Lower leg skin (tissue), 3 donors: ENCODE data around the gene SP100.

Experiments
- POLR2A ChIP-seq, 2 donors: fragments of 450-650 bp; IDR thresholded peaks; one replicate each; pipeline ENCODE4 v1.6.1; 2016 to 2017; ENCODE audit warnings: antibody characterized with exemption in 2 of 2, mild to moderate bottlenecking in 1 of 2, moderate library complexity in 1 of 2
- TF ChIP-seq, protein P1 (sequence below), 3 donors: fragments of 450-650 bp; IDR thresholded peaks; one replicate each; pipeline ENCODE4 v1.5.1; 2016; ENCODE audit warnings: antibody characterized with exemption in 3 of 3, mild to moderate bottlenecking in 3 of 3, moderate library complexity in 2 of 3

DNA sequence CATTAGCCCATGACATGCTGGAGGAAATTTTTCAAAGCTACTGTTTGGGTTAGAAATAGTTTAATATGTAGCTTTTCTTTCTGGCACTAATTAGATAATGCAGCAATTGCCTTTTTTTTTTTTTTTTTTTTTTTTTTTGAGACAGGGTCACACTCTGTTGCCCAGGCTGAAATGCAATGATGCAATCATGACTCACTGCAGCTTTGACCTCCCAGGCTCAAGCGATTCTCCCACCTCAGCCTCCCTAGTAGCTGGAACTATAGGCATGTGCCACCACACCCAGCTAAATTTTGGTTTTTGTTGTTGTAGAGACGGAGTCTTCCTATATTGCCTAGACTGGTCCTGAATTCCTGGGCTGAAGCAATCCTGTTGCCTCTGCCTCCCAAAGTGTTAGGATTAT, 136.2 kb downstream of the SP100 start:
- TF ChIP-seq, protein P1, sequence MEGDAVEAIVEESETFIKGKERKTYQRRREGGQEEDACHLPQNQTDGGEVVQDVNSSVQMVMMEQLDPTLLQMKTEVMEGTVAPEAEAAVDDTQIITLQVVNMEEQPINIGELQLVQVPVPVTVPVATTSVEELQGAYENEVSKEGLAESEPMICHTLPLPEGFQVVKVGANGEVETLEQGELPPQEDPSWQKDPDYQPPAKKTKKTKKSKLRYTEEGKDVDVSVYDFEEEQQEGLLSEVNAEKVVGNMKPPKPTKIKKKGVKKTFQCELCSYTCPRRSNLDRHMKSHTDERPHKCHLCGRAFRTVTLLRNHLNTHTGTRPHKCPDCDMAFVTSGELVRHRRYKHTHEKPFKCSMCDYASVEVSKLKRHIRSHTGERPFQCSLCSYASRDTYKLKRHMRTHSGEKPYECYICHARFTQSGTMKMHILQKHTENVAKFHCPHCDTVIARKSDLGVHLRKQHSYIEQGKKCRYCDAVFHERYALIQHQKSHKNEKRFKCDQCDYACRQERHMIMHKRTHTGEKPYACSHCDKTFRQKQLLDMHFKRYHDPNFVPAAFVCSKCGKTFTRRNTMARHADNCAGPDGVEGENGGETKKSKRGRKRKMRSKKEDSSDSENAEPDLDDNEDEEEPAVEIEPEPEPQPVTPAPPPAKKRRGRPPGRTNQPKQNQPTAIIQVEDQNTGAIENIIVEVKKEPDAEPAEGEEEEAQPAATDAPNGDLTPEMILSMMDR (IDR thresholded peaks at IDR 0.05), result no peak
- TF ChIP-seq POLR2A (IDR thresholded peaks at IDR 0.05), result no peak
